ENCODE results near the gene MTX2. TPM values are rescaled to one million over a fixed set of nuclear protein-coding genes. Genes with fewer than 3 reads are reported as not detected.

Gene MTX2
- total and polyA plus RNA-seq, 10 of the 15 experiments (the other 5 are each of a cell fraction or from before 2014, with no cell fraction given) = 15.7 to 78.1 (median 55.0) TPM

DNA sequence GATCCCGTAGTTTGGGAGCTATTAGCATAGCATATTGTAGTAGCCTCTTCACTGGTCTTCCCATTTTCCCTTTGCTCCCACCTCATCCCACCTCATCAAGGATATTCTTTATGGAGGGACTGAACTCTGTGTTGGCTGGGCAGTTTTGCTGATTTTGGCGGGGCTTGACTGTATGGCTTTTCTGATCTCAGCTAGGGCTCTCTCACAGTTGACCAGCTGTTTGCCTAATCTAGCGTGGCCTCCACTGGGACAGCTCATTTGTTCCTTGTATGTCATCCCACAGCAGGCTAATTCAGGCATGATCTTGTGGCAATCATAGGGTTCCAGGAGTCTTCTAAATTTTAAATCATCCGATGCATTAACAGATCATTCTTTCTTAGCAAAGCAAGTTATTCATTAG is 30.2 kb upstream of the MTX2 start (continued):
- TF ChIP-seq MTA3 (IDR thresholded peaks at IDR 0.05; ENCODE audit: borderline replicate concordance, low read length) = no peak
- TF ChIP-seq BACH1 (IDR thresholded peaks at IDR 0.05; ENCODE audit: borderline replicate concordance) = no peak
- TF ChIP-seq YY1 (IDR thresholded peaks at IDR 0.05; ENCODE audit: low read depth, low read length) = no peak
- TF ChIP-seq, protein P1, sequence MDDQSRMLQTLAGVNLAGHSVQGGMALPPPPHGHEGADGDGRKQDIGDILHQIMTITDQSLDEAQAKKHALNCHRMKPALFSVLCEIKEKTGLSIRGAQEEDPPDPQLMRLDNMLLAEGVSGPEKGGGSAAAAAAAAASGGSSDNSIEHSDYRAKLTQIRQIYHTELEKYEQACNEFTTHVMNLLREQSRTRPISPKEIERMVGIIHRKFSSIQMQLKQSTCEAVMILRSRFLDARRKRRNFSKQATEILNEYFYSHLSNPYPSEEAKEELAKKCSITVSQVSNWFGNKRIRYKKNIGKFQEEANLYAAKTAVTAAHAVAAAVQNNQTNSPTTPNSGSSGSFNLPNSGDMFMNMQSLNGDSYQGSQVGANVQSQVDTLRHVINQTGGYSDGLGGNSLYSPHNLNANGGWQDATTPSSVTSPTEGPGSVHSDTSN (IDR thresholded peaks at IDR 0.05; ENCODE audit: insufficient replicate concordance, low read depth, low read length) = no peak
- TF ChIP-seq TARDBP (IDR thresholded peaks at IDR 0.05; ENCODE audit: borderline replicate concordance) = no peak
- no peak for TF ChIP-seq BMI1 (IDR thresholded peaks at IDR 0.05; ENCODE audit: borderline replicate concordance)
- no peak for TF ChIP-seq TCF7 (IDR thresholded peaks at IDR 0.05; ENCODE audit: borderline replicate concordance)
- no peak for TF ChIP-seq RB1 (IDR thresholded peaks at IDR 0.05; ENCODE audit: borderline replicate concordance)
- TF ChIP-seq ZNF207 (IDR thresholded peaks at IDR 0.05; ENCODE audit: borderline replicate concordance) = no peak
- TF ChIP-seq JUNB (IDR thresholded peaks at IDR 0.05) = no peak
- TF ChIP-seq, protein P2, sequence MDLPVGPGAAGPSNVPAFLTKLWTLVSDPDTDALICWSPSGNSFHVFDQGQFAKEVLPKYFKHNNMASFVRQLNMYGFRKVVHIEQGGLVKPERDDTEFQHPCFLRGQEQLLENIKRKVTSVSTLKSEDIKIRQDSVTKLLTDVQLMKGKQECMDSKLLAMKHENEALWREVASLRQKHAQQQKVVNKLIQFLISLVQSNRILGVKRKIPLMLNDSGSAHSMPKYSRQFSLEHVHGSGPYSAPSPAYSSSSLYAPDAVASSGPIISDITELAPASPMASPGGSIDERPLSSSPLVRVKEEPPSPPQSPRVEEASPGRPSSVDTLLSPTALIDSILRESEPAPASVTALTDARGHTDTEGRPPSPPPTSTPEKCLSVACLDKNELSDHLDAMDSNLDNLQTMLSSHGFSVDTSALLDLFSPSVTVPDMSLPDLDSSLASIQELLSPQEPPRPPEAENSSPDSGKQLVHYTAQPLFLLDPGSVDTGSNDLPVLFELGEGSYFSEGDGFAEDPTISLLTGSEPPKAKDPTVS (IDR thresholded peaks at IDR 0.05; ENCODE audit: low read depth, low read length) = no peak

DNA sequence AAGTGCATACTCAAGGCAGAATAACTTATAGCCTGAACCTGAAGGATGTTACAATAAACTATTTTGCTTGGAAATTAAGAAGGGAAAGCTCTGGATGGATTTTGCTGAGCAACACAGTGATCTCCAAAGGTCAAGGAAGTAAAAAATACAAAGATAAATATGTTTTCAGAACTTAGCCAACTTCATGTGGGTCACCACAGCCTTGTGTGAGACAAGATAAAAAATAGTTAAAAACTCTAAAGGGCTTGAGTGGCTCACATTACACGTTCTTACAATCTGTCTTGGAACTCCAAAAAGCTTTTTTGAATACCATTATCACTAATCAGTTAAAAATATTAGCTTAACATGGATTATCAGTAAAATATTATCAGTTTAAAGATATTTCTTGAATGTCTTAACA is 28.9 kb upstream of the MTX2 start:
- FAIRE-seq = no peak
- no peak for ATAC-seq
- Histone ChIP-seq H3K9me3 (replicated peaks; ENCODE audit: control insufficient read depth, insufficient read depth, low read length) (no peaks in the 10 kb centered on the region), H3K9ac (ENCODE audit: control insufficient read depth, insufficient read depth, low read length) (no peak overlapping the region), H3K79me2 (ENCODE audit: control insufficient read depth, insufficient read depth, low read length) (no peaks in the 10 kb centered on the region), H3K27ac (ENCODE audit: control insufficient read depth, insufficient read depth) (no peak overlapping the region), H3K4me1 (ENCODE audit: control insufficient read depth, insufficient read depth, low read length) (no peaks in the 10 kb centered on the region), H3K27me3 (replicated peaks in 1 of 2; ENCODE audit: control insufficient read depth in 2 of 2, insufficient read depth in 2 of 2, low read length in 1 of 2) (no peaks in the 10 kb centered on the region; a peak in 3 of 4 replicates), H3K36me3 (ENCODE audit: control insufficient read depth in 2 of 2, insufficient read depth in 2 of 2, low read length in 1 of 2) (no peaks in the 10 kb centered on the region), H4K20me1 (ENCODE audit: control insufficient read depth, insufficient read depth) (no peaks in the 10 kb centered on the region), H3K4me3 (no peak overlapping the region), H3K4me2 (ENCODE audit: control insufficient read depth, insufficient read depth) (no peak overlapping the region), H2AFZ (ENCODE audit: control insufficient read depth, low read depth, low read length) (no peak overlapping the region)
- BruUV-seq (replicated peaks) = no TSS peak
- DNase-seq (ENCODE audit: low read depth, low spot score) = no peak
- ChIA-PET RAD21 (ENCODE audit: unreplicated experiment) (no interaction called here), CTCF (interaction anchor here (1.0 to 1.5 kb wide), 3 partner anchors 9 to 215 kb away, joined by 3 read pairs; no protein-coding TSS in a partner anchor), SMC1A (ENCODE audit: uncharacterized antibody, unreplicated experiment) (interaction anchor here (0.5 to 1.5 kb wide), 2 partner anchors 38 to 61 kb away, joined by 3 to 4 read pairs; no protein-coding TSS in a partner anchor), POLR2A (no interaction called here)
- TF ChIP-seq SP1 (IDR thresholded peaks at IDR 0.05; ENCODE audit: low read depth, low read length) = no peak
- no peak for TF ChIP-seq EED (IDR thresholded peaks at IDR 0.05; ENCODE audit: low read depth)
- TF ChIP-seq PAX8 (IDR thresholded peaks at IDR 0.05) = no peak
- TF ChIP-seq SREBF2 (IDR thresholded peaks at IDR 0.05; ENCODE audit: low read length) = no peak
- TF ChIP-seq FOS (IDR thresholded peaks at IDR 0.05; ENCODE audit: borderline replicate concordance, extremely low read depth, insufficient read length) = no peak
- no peak for TF ChIP-seq MXI1 (IDR thresholded peaks at IDR 0.05; ENCODE audit: low read depth, low read length)
- TF ChIP-seq BHLHE40 (IDR thresholded peaks at IDR 0.05; ENCODE audit: borderline replicate concordance in 1 of 2, low read depth in 2 of 2, low read length in 1 of 2) = no peak
- TF ChIP-seq POLR2AphosphoS5 (IDR thresholded peaks at IDR 0.05; ENCODE audit: low read length) = no peak
- no peak for TF ChIP-seq LARP7 (IDR thresholded peaks at IDR 0.05)
- TF ChIP-seq, protein P3, sequence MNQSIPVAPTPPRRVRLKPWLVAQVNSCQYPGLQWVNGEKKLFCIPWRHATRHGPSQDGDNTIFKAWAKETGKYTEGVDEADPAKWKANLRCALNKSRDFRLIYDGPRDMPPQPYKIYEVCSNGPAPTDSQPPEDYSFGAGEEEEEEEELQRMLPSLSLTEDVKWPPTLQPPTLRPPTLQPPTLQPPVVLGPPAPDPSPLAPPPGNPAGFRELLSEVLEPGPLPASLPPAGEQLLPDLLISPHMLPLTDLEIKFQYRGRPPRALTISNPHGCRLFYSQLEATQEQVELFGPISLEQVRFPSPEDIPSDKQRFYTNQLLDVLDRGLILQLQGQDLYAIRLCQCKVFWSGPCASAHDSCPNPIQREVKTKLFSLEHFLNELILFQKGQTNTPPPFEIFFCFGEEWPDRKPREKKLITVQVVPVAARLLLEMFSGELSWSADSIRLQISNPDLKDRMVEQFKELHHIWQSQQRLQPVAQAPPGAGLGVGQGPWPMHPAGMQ (IDR thresholded peaks at IDR 0.05; ENCODE audit: borderline replicate concordance) = no peak
- TF ChIP-seq CHD1 (IDR thresholded peaks at IDR 0.05; ENCODE audit: low read depth, low read length) = no peak
- no peak for TF ChIP-seq FOXM1 (IDR thresholded peaks at IDR 0.05; ENCODE audit: low read depth, low read length)
- WGBS (ENCODE audit: insufficient coverage, insufficient replicate concordance, low lambda C conversion rate, missing lambda C conversion rate) = 3% methylated on average over 1 of the region's 1 CpG
- in situ Hi-C loops (cut with MboI) (no loop called here), intact Hi-C loops (cut with micrococcal nuclease; ENCODE audit: unreplicated experiment) (no loop called here)
